HepG2 (cell line): ENCODE results near the gene MAPK13. TPM values are rescaled to one million over a fixed set of nuclear protein-coding genes. Genes with fewer than 3 reads are reported as not detected.

Experiments used
- ARHGAP35 ChIP-seq: sonication (generic); formaldehyde crosslinking; IDR thresholded peaks from 2 replicates; pipeline ENCODE4 v1.9.0; 2022; ENCODE audit warnings: mild to moderate bottlenecking, inconsistent platforms, moderate library complexity, missing genetic modification reagents, borderline replicate concordance
- ARNT2 ChIP-seq: sonication (generic); formaldehyde crosslinking; IDR thresholded peaks from 2 replicates; pipeline ENCODE4 v1.8.0; 2022; ENCODE audit warnings: mild to moderate bottlenecking, low read depth, missing genetic modification reagents, moderate library complexity
- CBX1 ChIP-seq: IDR thresholded peaks from one replicate; pipeline ENCODE4 v1.6.1; 2016; ENCODE audit warnings: antibody characterized with exemption, low read depth
- CENPX ChIP-seq: sonication (generic); formaldehyde crosslinking; IDR thresholded peaks from 2 replicates; pipeline ENCODE4 v1.9.0; 2021; ENCODE audit warnings: mild to moderate bottlenecking, missing genetic modification reagents, moderate library complexity
- KAT8 ChIP-seq: IDR thresholded peaks from 2 replicates; pipeline ENCODE4 v1.6.1; 2016; ENCODE audit warnings: missing genetic modification reagents, missing compliant biosample characterization
- MAZ ChIP-seq, 2 experiments: sonication (generic) in 1 of 2; formaldehyde crosslinking in 1 of 2; IDR thresholded peaks; 2 replicates each; pipeline versions ENCODE4 v1.5.0 to v1.6.1; 2012 to 2020; ENCODE audit warnings: low read depth in 2 of 2, mild to moderate bottlenecking in 2 of 2, borderline replicate concordance in 1 of 2, improper control_type of control experiment in 1 of 2, low read length in 1 of 2, missing genetic modification reagents in 1 of 2, moderate library complexity in 1 of 2
- MBNL3 ChIP-seq: fragments of 250-450 bp; sonication (Bioruptor Pico); conservative IDR thresholded peaks from 2 replicates; pipeline ENCODE4 v1.8.0; 2022; ENCODE audit warnings: mild to moderate bottlenecking, inconsistent platforms
- PCBP2 ChIP-seq: fragments of 200-400 bp; formaldehyde crosslinking; optimal IDR thresholded peaks from 2 replicates; pipeline ENCODE3; 2018; ENCODE audit warnings: low read length, low read depth; ENCODE audit not compliant: poor library complexity, severe bottlenecking
- SMARCC2 ChIP-seq: fragments of 450-650 bp; IDR thresholded peaks from 2 replicates; pipeline ENCODE4 v1.6.1; 2017; ENCODE audit warnings: antibody characterized with exemption, mild to moderate bottlenecking
- ZC3H13 ChIP-seq: sonication (generic); formaldehyde crosslinking; IDR thresholded peaks from 2 replicates; pipeline ENCODE4 v1.8.1; 2023; ENCODE audit warnings: mild to moderate bottlenecking, missing genetic modification reagents, moderate library complexity
- ZFP62 ChIP-seq: sonication (generic); formaldehyde crosslinking; IDR thresholded peaks from 2 replicates; pipeline ENCODE4 v1.4.0; 2020; ENCODE audit warnings: missing genetic modification reagents
- ZMYM2 ChIP-seq: sonication (generic); formaldehyde crosslinking; IDR thresholded peaks from 2 replicates; pipeline ENCODE4 v1.8.0; 2022; ENCODE audit warnings: mild to moderate bottlenecking, missing genetic modification reagents
- ZNF143 ChIP-seq: sonication (generic); formaldehyde crosslinking; IDR thresholded peaks from 2 replicates; pipeline ENCODE4 v1.4.0; 2020; ENCODE audit warnings: missing genetic modification reagents
- ZNF33A ChIP-seq: sonication (generic); formaldehyde crosslinking; IDR thresholded peaks from 2 replicates; pipeline ENCODE4 v1.5.1; 2020; ENCODE audit warnings: missing genetic modification reagents, mild to moderate bottlenecking, moderate library complexity, borderline replicate concordance
- ZNF367 ChIP-seq: sonication (generic); formaldehyde crosslinking; IDR thresholded peaks from 2 replicates; pipeline ENCODE4 v1.4.0; 2020; ENCODE audit warnings: missing genetic modification reagents, borderline replicate concordance
- ZNF510 ChIP-seq: sonication (generic); formaldehyde crosslinking; IDR thresholded peaks from 2 replicates; pipeline ENCODE4 v1.4.0; 2020; ENCODE audit warnings: low read depth, mild to moderate bottlenecking, missing genetic modification reagents
- ZNF678 ChIP-seq: sonication (generic); formaldehyde crosslinking; IDR thresholded peaks from 2 replicates; pipeline ENCODE4 v1.4.0; 2020; ENCODE audit warnings: mild to moderate bottlenecking, missing genetic modification reagents
- ZZZ3 ChIP-seq: sonication (generic); formaldehyde crosslinking; IDR thresholded peaks from 2 replicates; pipeline ENCODE4 v1.4.0; 2020; ENCODE audit warnings: missing genetic modification reagents, mild to moderate bottlenecking, borderline replicate concordance
- polyA plus RNA-seq, 8 experiments: library from polyadenylated mRNA; depleted of rRNA in 3 of 8; stranded (reverse) in 7 of 8; unstranded in 1 of 8; fragments of >200 nt; fragmentation: Illumina TruSeq in 4 of 8; extraction: Trizol in 4 of 8; gene quantifications; 2 replicates each; pipeline versions ENCODE4 v1.2.1 to v1.2.3, GENCODE V29; 2011 to 2016; ENCODE audit warnings: low read depth in 4 of 8, missing spikeins in 1 of 8, mixed read lengths in 1 of 8; ENCODE audit not compliant: insufficient read depth in 1 of 8
- total RNA-seq, 5 experiments: library from RNA; depleted of rRNA; stranded (reverse); fragments of >200 nt; fragmentation: Illumina TruSeq; extraction: Trizol; gene quantifications; 2 replicates each; pipeline ENCODE4 v1.2.3, GENCODE V29; 2016; ENCODE audit warnings: low read depth in 1 of 5
- TF ChIP-seq, protein P1 (sequence below), 2 experiments: IDR thresholded peaks; 2 replicates each; pipeline ENCODE4 v1.6.1; 2011 to 2012; ENCODE audit warnings: low read length in 2 of 2, borderline replicate concordance in 1 of 2, low read depth in 1 of 2, mild to moderate bottlenecking in 1 of 2, moderate library complexity in 1 of 2
- TF ChIP-seq, protein P2 (sequence below): sonication (generic); formaldehyde crosslinking; IDR thresholded peaks from 2 replicates; pipeline ENCODE4 v1.5.1; 2020; ENCODE audit warnings: missing genetic modification reagents, mild to moderate bottlenecking, borderline replicate concordance
- TF ChIP-seq, protein P3 (sequence below): sonication (generic); formaldehyde crosslinking; IDR thresholded peaks from 2 replicates; pipeline ENCODE4 v1.4.0; 2020; ENCODE audit warnings: missing genetic modification reagents

Gene MAPK13
- total and polyA plus RNA-seq, 2 of the 13 experiments (the other 11 are each of a cell fraction or from before 2014, with no cell fraction given) = 12.7 to 43.4 TPM

DNA sequence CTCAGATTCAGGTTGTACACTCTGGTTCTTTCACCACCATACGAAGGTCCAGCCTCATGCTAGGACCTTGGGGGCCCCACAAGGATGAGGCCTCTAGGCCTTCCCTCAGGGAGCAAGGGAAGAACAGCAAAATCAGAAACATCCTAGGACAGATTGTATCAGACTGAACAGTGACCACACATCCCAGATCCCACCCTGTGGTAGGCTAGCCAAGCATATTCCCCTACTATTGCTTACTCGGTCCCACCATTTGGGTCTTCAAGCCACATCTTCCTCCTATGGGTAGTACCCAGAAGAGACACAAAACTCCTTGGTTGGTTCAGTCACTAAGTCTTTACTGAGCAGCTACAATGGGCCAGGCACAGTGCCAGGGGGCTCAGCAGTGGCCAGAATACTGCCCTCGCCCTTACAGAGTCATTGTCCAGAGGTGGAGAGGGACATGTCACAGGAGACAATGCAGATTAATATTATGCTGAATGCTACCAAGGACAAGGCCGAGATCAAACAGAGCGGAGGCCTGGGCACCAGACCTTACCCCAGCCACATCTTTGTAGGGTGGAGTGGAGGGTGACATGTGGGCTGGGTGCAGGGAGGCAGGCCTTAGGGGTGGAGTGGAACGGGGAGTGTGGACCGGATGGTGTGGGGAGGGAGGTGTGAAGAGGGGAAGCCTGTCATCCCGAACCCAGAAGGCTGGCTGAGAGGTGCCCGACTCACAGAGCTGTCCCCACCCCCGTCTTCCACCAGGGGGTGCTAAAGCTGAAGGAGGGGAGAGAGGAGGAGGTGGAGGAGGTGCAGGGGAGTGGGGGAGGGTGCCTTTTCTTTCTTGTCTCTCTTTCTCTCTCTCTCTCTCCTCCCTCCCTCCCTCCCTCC is 6.8 kb upstream of the MAPK13 start (continued):
- TF ChIP-seq, protein P1, sequence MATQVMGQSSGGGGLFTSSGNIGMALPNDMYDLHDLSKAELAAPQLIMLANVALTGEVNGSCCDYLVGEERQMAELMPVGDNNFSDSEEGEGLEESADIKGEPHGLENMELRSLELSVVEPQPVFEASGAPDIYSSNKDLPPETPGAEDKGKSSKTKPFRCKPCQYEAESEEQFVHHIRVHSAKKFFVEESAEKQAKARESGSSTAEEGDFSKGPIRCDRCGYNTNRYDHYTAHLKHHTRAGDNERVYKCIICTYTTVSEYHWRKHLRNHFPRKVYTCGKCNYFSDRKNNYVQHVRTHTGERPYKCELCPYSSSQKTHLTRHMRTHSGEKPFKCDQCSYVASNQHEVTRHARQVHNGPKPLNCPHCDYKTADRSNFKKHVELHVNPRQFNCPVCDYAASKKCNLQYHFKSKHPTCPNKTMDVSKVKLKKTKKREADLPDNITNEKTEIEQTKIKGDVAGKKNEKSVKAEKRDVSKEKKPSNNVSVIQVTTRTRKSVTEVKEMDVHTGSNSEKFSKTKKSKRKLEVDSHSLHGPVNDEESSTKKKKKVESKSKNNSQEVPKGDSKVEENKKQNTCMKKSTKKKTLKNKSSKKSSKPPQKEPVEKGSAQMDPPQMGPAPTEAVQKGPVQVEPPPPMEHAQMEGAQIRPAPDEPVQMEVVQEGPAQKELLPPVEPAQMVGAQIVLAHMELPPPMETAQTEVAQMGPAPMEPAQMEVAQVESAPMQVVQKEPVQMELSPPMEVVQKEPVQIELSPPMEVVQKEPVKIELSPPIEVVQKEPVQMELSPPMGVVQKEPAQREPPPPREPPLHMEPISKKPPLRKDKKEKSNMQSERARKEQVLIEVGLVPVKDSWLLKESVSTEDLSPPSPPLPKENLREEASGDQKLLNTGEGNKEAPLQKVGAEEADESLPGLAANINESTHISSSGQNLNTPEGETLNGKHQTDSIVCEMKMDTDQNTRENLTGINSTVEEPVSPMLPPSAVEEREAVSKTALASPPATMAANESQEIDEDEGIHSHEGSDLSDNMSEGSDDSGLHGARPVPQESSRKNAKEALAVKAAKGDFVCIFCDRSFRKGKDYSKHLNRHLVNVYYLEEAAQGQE (IDR thresholded peaks at IDR 0.05; ENCODE audit: borderline replicate concordance in 1 of 2, low read depth in 1 of 2, low read length in 2 of 2) = no peak
- TF ChIP-seq MAZ (IDR thresholded peaks at IDR 0.05; ENCODE audit: borderline replicate concordance, low read depth, low read length) (peak; percentile 68; the same call in 1 of the 2 replicates), MAZ (CRISPR knock-in tag; IDR thresholded peaks at IDR 0.05; ENCODE audit: low read depth) (peak; percentile 70; the same call in 1 of the 2 replicates), ZFP62 (no peak), CENPX (CRISPR knock-in tag) (no peak), ZNF33A (CRISPR knock-in tag) (no peak), ARNT2 (CRISPR knock-in tag) (no peak), ZC3H13 (CRISPR knock-in tag) (no peak), ZNF678 (CRISPR knock-in tag) (no peak), ZNF510 (no peak), CBX1 (no peak), ZMYM2 (no peak), ZZZ3 (no peak), KAT8 (CRISPR knock-in tag) (0 out of 2 replicates have a peak, but pooled peaks have one; percentile 16), MBNL3 (CRISPR knock-in tag) (0 out of 2 replicates have a peak, but pooled peaks have one; percentile 23), ARHGAP35 (CRISPR knock-in tag) (no peak), ZNF143 (CRISPR knock-in tag) (no peak), ZNF367 (CRISPR knock-in tag) (no peak), PCBP2 (peak; percentile 96), SMARCC2 (no peak)
- TF ChIP-seq, protein P2, sequence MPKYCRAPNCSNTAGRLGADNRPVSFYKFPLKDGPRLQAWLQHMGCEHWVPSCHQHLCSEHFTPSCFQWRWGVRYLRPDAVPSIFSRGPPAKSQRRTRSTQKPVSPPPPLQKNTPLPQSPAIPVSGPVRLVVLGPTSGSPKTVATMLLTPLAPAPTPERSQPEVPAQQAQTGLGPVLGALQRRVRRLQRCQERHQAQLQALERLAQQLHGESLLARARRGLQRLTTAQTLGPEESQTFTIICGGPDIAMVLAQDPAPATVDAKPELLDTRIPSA (CRISPR knock-in tag) = no peak
- TF ChIP-seq, protein P3, sequence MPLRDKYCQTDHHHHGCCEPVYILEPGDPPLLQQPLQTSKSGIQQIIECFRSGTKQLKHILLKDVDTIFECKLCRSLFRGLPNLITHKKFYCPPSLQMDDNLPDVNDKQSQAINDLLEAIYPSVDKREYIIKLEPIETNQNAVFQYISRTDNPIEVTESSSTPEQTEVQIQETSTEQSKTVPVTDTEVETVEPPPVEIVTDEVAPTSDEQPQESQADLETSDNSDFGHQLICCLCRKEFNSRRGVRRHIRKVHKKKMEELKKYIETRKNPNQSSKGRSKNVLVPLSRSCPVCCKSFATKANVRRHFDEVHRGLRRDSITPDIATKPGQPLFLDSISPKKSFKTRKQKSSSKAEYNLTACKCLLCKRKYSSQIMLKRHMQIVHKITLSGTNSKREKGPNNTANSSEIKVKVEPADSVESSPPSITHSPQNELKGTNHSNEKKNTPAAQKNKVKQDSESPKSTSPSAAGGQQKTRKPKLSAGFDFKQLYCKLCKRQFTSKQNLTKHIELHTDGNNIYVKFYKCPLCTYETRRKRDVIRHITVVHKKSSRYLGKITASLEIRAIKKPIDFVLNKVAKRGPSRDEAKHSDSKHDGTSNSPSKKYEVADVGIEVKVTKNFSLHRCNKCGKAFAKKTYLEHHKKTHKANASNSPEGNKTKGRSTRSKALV (CRISPR knock-in tag) = no peak
